Measurements from ENCODE around the gene PLCD3. TPM values are rescaled to one million over a fixed set of nuclear protein-coding genes. Genes with fewer than 3 reads are reported as not detected.
A peak's percentile ranks its signal among the peaks of the same experiment; 100 is the strongest.

The PLCD3 gene
- total RNA-seq, 1 donor from 2014 or later = 6.2 TPM

DNA sequence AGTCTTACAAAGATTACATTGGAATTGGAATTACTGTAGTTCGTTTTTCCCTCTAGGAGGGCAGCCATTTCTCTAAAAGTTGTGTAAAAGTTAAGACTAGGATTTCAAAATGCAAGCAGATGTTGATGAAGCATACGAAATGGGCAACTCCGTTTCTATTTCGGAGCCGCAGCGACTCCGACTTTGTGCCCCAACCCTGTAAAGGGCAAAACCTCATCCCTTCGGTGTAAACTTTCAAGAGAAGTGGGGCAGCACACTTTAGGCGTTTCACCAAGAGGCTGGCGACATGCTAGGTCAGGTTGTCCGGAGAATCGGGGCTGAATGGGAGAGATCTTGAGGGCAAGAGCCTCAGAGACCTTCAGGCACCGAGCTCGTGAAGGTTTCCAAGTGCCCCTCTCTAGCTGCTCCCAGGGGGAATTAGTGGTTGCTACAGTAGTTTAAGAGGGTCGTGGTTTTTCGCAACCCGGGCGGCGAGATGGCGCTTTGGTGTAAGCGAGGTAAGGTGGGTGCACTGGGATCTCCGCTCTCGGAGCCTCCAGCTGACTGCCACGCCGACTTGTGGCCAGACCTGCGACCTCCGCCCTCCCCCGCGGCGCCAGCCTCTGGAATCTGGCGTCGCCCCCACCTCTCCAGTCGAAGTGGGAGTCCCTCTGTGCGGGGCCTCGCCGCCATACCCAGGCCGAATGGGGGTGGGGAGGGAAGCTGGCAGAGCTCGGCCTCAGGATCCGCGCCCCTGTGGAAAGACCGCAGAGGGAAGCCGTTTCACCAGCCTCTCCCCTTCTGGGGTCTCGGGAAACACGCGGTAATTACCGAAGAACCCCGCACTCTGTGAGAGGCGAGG, 28.4 kb upstream of the PLCD3 start:
- no peaks in the 10 kb centered on the region for H3K4me1 Mint-ChIP-seq (ENCODE audit: low read depth, unreplicated experiment)
- peaks cover 3% of the 10 kb centered on the region for H3K9me3 Mint-ChIP-seq (ENCODE audit: unreplicated experiment)
- H3K27me3 Mint-ChIP-seq (ENCODE audit: unreplicated experiment) = peaks cover 4% of the 10 kb centered on the region
- peak; percentile 89 for DNase-seq
- H3K27ac Mint-ChIP-seq (ENCODE audit: unreplicated experiment) = peak overlapping the region; percentile 97
- H3K4me3 Mint-ChIP-seq (ENCODE audit: unreplicated experiment) = peak overlapping the region; percentile 94
- H3K36me3 Mint-ChIP-seq (ENCODE audit: unreplicated experiment) = no peaks in the 10 kb centered on the region
- TF ChIP-seq, protein P1, sequence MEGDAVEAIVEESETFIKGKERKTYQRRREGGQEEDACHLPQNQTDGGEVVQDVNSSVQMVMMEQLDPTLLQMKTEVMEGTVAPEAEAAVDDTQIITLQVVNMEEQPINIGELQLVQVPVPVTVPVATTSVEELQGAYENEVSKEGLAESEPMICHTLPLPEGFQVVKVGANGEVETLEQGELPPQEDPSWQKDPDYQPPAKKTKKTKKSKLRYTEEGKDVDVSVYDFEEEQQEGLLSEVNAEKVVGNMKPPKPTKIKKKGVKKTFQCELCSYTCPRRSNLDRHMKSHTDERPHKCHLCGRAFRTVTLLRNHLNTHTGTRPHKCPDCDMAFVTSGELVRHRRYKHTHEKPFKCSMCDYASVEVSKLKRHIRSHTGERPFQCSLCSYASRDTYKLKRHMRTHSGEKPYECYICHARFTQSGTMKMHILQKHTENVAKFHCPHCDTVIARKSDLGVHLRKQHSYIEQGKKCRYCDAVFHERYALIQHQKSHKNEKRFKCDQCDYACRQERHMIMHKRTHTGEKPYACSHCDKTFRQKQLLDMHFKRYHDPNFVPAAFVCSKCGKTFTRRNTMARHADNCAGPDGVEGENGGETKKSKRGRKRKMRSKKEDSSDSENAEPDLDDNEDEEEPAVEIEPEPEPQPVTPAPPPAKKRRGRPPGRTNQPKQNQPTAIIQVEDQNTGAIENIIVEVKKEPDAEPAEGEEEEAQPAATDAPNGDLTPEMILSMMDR (IDR thresholded peaks at IDR 0.05; ENCODE audit: partially characterized antibody, unreplicated experiment) = no peak

DNA sequence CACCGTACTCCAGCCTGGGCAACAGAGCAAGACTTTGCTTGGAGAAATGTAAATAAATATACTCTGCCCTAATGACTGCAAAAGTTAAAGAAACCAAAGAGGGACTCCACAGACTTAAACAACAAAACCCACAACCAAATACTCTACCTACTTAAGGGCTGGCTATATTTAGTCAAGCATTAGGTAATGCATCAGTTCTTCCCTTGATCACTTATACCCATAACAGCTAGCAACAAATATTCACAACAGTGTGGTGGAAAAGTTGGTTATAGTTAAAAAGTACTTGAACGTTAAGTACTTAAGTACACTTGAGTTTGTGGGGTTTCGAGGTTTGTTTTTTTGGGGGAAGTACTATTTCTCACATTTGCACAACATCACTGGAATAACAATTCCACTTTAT, 23.9 kb upstream of the PLCD3 start:
- TF ChIP-seq, protein P1 (IDR thresholded peaks at IDR 0.05; ENCODE audit: partially characterized antibody, unreplicated experiment) = no peak
- Mint-ChIP-seq H3K36me3 (ENCODE audit: unreplicated experiment) (no peaks in the 10 kb centered on the region), H3K27ac (ENCODE audit: unreplicated experiment) (no peak overlapping the region)

DNA sequence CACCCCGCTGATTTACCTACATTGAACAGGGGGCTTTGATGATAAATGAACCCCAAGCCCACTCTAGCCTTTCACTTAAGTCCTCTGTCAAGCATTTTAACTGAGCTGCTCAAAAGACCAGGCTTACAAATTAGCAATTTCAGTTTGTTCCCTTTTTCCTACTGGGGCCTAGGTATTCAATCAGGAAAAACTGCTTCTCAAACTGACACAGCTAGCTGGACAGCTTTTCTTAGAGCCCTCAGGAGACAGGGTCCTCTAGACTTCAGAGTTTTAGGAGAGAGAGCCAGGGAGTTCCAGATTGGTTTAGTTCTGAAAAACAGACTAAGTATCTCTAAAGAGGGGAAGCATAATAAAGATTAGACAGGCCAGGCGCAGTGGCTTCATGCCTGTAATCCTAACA, 23.2 kb upstream of the PLCD3 start:
- no peaks in the 10 kb centered on the region for H3K36me3 Mint-ChIP-seq (ENCODE audit: unreplicated experiment)
- no peak overlapping the region for H3K4me3 Mint-ChIP-seq (ENCODE audit: unreplicated experiment)
- H3K4me1 Mint-ChIP-seq (ENCODE audit: low read depth, unreplicated experiment) = peaks cover 9% of the 10 kb centered on the region
- TF ChIP-seq, protein P1 (IDR thresholded peaks at IDR 0.05; ENCODE audit: partially characterized antibody, unreplicated experiment) = no peak
- no peaks in the 10 kb centered on the region for H3K27me3 Mint-ChIP-seq (ENCODE audit: unreplicated experiment)
- no peaks in the 10 kb centered on the region for H3K9me3 Mint-ChIP-seq (ENCODE audit: unreplicated experiment)
- no peak for DNase-seq
- H3K27ac Mint-ChIP-seq (ENCODE audit: unreplicated experiment) = no peak overlapping the region

More for the DNA sequence above, 23.9 kb upstream of the PLCD3 start:
- H3K4me1 Mint-ChIP-seq (ENCODE audit: low read depth, unreplicated experiment) = peaks cover 5% of the 10 kb centered on the region
- no peak for DNase-seq
- peaks cover under 1% of the 10 kb centered on the region for H3K27me3 Mint-ChIP-seq (ENCODE audit: unreplicated experiment)
- H3K9me3 Mint-ChIP-seq (ENCODE audit: unreplicated experiment) = no peaks in the 10 kb centered on the region
- no peak overlapping the region for H3K4me3 Mint-ChIP-seq (ENCODE audit: unreplicated experiment)

DNA sequence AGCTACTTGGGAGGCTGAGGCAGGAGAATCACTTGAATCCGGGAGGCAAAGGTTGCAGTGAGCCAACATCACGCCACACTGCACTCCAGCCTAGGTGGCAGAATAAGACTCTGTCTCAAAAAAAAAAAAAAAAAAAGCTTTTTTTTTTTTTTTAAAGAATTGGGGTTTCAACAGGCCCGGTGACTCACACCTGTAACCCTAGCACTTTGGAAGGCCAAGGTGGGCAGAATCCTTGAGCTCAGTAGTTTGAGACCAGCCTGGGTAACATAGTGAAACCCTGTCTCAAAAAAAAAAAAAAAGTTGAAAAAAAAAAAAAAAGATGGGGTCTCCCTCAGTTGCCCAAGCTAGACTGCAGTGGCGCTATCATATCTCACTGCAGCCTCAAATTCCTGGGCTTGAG, 22.7 kb upstream of the PLCD3 start:
- no peak overlapping the region for H3K27ac Mint-ChIP-seq (ENCODE audit: unreplicated experiment)
- DNase-seq = no peak
- no peaks in the 10 kb centered on the region for H3K36me3 Mint-ChIP-seq (ENCODE audit: unreplicated experiment)
- peaks cover 11% of the 10 kb centered on the region for H3K4me1 Mint-ChIP-seq (ENCODE audit: low read depth, unreplicated experiment)
- TF ChIP-seq, protein P1 (IDR thresholded peaks at IDR 0.05; ENCODE audit: partially characterized antibody, unreplicated experiment) = no peak
- no peaks in the 10 kb centered on the region for H3K9me3 Mint-ChIP-seq (ENCODE audit: unreplicated experiment)
- H3K27me3 Mint-ChIP-seq (ENCODE audit: unreplicated experiment) = no peaks in the 10 kb centered on the region
- no peak overlapping the region for H3K4me3 Mint-ChIP-seq (ENCODE audit: unreplicated experiment)

Measured in glutamatergic neuron (in vitro differentiated cells).